ENCODE results near the gene NDFIP2. TPM values are rescaled to one million over a fixed set of nuclear protein-coding genes. Genes with fewer than 3 reads are reported as not detected.

Gene NDFIP2
- total RNA-seq, 1 donor from 2014 or later = 53.8 TPM

- no peak for DNase-seq (ENCODE audit: low spot score, unreplicated experiment)
- TF ChIP-seq, protein P1, sequence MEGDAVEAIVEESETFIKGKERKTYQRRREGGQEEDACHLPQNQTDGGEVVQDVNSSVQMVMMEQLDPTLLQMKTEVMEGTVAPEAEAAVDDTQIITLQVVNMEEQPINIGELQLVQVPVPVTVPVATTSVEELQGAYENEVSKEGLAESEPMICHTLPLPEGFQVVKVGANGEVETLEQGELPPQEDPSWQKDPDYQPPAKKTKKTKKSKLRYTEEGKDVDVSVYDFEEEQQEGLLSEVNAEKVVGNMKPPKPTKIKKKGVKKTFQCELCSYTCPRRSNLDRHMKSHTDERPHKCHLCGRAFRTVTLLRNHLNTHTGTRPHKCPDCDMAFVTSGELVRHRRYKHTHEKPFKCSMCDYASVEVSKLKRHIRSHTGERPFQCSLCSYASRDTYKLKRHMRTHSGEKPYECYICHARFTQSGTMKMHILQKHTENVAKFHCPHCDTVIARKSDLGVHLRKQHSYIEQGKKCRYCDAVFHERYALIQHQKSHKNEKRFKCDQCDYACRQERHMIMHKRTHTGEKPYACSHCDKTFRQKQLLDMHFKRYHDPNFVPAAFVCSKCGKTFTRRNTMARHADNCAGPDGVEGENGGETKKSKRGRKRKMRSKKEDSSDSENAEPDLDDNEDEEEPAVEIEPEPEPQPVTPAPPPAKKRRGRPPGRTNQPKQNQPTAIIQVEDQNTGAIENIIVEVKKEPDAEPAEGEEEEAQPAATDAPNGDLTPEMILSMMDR (IDR thresholded peaks at IDR 0.05; ENCODE audit: unreplicated experiment) = no peak
- no peaks in the 10 kb centered on the region for H3K9me3 Mint-ChIP-seq (ENCODE audit: low read depth)
- H3K27me3 Mint-ChIP-seq = peaks cover 25% of the 10 kb centered on the region
- no peak overlapping the region for H3K27ac Mint-ChIP-seq
- H3K36me3 Mint-ChIP-seq (ENCODE audit: insufficient read depth) = no peaks in the 10 kb centered on the region
- H3K4me1 Mint-ChIP-seq (ENCODE audit: low read depth) = no peaks in the 10 kb centered on the region
- no peak overlapping the region for H3K4me3 Mint-ChIP-seq (ENCODE audit: low read depth)
These were observed 33.8 kb upstream of the NDFIP2 start for GRCh38 chr13:79447141-79447540.

DNA sequence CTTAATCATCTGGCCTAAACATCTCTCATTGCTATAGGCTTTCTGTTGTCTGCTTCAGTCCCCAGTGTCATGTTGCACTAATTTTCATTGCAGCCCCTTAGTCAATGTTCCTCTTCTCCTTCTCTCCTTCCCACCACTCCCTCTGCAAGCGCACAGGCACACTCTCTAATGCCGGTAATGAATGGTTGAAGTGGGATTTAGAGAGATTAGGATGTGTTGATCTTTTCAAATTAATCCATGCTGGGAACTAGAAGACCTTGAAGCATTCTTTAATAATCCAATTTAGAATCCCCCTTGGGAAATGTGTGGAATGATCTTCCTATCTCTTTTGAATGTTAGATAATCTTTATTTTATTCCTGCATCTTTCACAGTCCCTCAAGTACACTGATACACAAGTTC is 33.2 kb upstream of the NDFIP2 start:
- no peak overlapping the region for H3K4me3 Mint-ChIP-seq (ENCODE audit: low read depth)
- no peaks in the 10 kb centered on the region for H3K4me1 Mint-ChIP-seq (ENCODE audit: low read depth)
- TF ChIP-seq, protein P1 (IDR thresholded peaks at IDR 0.05; ENCODE audit: unreplicated experiment) = no peak
- H3K27ac Mint-ChIP-seq = no peak overlapping the region
- H3K36me3 Mint-ChIP-seq (ENCODE audit: insufficient read depth) = no peaks in the 10 kb centered on the region
- no peak for DNase-seq (ENCODE audit: low spot score, unreplicated experiment)
- H3K27me3 Mint-ChIP-seq = peaks cover 28% of the 10 kb centered on the region
- no peaks in the 10 kb centered on the region for H3K9me3 Mint-ChIP-seq (ENCODE audit: low read depth)

DNA sequence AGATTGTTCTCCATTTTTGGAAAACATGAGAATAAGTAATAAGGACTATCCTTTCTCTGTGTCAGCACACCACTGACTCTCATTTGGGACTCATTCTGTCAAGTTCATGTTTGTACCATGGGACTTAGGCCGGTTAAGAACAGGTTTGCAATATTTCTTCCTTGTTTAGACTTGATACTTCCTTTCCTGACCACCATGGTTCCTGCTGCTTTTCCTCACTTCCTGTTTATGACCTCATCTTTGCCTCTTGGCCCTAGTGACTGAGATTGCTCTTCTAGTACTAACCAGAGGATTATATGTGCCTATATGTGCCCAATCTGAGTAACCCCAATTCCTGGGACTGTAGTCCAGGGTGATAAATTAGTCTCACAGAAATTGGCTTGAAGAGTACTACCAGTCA is 32.5 kb upstream of the NDFIP2 start:
- H3K36me3 Mint-ChIP-seq (ENCODE audit: insufficient read depth) = no peaks in the 10 kb centered on the region
- TF ChIP-seq, protein P1 (IDR thresholded peaks at IDR 0.05; ENCODE audit: unreplicated experiment) = no peak
- H3K4me1 Mint-ChIP-seq (ENCODE audit: low read depth) = no peaks in the 10 kb centered on the region
- no peaks in the 10 kb centered on the region for H3K9me3 Mint-ChIP-seq (ENCODE audit: low read depth)
- DNase-seq (ENCODE audit: low spot score, unreplicated experiment) = no peak
- peaks cover 28% of the 10 kb centered on the region for H3K27me3 Mint-ChIP-seq
- no peak overlapping the region for H3K4me3 Mint-ChIP-seq (ENCODE audit: low read depth)
- no peak overlapping the region for H3K27ac Mint-ChIP-seq

DNA sequence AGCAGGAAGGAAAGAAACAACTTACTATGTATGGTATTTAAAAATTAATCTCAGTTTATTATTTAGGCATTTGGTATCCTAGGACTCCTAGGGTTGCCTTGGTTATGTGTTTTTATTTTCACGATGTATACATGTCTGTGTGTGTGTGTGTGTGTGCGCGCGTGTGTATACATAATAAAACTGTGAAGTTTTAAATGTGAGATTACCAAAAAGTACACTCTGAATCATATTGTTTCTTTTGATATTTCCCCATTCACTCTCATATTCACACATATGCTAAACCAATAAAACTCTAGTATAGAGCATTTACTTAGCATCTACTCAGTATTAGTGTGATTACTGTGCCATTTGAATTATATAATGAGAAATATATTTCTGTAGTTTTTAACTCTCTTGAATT is 30.8 kb upstream of the NDFIP2 start:
- Mint-ChIP-seq H3K9me3 (ENCODE audit: low read depth) (no peaks in the 10 kb centered on the region), H3K27me3 (peaks cover 28% of the 10 kb centered on the region), H3K27ac (no peak overlapping the region), H3K4me1 (ENCODE audit: low read depth) (no peaks in the 10 kb centered on the region), H3K4me3 (ENCODE audit: low read depth) (no peak overlapping the region), H3K36me3 (ENCODE audit: insufficient read depth) (no peaks in the 10 kb centered on the region)
- TF ChIP-seq, protein P1 (IDR thresholded peaks at IDR 0.05; ENCODE audit: unreplicated experiment) = no peak
- DNase-seq (ENCODE audit: low spot score, unreplicated experiment) = no peak

GRCh38 chr13:79451500-79451962 is 29.4 kb upstream of the NDFIP2 start:
- H3K27me3 Mint-ChIP-seq = peaks cover 25% of the 10 kb centered on the region
- TF ChIP-seq, protein P1 (IDR thresholded peaks at IDR 0.05; ENCODE audit: unreplicated experiment) = no peak
- H3K4me3 Mint-ChIP-seq (ENCODE audit: low read depth) = no peak overlapping the region
- H3K9me3 Mint-ChIP-seq (ENCODE audit: low read depth) = no peaks in the 10 kb centered on the region
- no peak for DNase-seq (ENCODE audit: low spot score, unreplicated experiment)
- no peaks in the 10 kb centered on the region for H3K36me3 Mint-ChIP-seq (ENCODE audit: insufficient read depth)
- H3K27ac Mint-ChIP-seq = no peak overlapping the region
- no peaks in the 10 kb centered on the region for H3K4me1 Mint-ChIP-seq (ENCODE audit: low read depth)

All from progenitor cell of endocrine pancreas (in vitro differentiated cells).